Measurements from ENCODE around the gene GYPB. TPM values are rescaled to one million over a fixed set of nuclear protein-coding genes. Genes with fewer than 3 reads are reported as not detected.
"Not testable (repeated sequence)": the region's sequence is repeated elsewhere in the genome, so short reads cannot be mapped to it uniquely, and the experiment has no call there.

Gene GYPB
- total RNA-seq, 1 experiment from 2014 or later = not detected

DNA sequence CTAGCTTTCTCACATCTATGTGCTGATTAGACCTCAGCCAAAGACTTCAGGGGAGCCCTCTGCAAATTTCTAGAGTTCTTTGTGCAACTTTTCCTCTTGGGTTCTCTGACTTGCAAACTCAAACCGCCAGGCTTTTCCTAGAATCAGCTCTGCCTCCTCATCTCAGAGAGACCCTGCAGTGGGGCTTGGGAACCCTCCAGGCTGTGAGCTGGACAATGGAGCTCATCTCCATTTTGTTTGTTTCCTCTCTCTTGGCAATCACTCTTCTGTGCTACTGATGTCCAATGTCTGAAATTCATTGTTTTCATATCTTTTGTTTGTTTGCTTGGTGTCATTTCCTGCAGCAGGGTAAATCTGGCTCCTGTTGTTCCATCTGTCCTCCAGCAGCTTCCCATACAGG is 33.0 kb downstream of the GYPB start:
- DNase-seq = no peak
- Histone ChIP-seq H3K36me3 (no peaks in the 10 kb centered on the region), H3K9me3 (no peaks in the 10 kb centered on the region), H3K27me3 (no peaks in the 10 kb centered on the region), H3K4me3 (no peak overlapping the region)

DNA sequence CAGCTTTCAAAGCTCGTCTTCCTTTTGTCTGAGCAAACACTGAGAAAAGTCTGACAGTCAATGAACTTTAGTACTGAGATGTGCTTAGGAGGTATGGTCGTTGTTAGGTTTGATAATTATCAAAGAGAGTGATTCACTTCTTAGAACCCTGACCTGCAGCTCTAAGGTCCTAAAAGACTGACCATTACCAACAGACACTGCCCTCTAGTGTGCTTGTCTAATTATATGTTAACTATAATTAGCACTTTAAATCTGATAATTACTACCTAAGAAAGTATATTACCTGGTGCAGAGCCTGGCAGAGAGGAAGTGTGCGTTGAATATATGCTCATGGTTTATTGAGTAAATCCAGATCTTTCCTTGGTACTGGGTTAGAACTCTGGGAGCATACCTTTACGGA is 38.4 kb downstream of the GYPB start:
- H3K36me3 ChIP-seq, H3K9me3 ChIP-seq, H3K4me3 ChIP-seq, H3K27me3 ChIP-seq, DNase-seq: not testable (repeated sequence)

DNA sequence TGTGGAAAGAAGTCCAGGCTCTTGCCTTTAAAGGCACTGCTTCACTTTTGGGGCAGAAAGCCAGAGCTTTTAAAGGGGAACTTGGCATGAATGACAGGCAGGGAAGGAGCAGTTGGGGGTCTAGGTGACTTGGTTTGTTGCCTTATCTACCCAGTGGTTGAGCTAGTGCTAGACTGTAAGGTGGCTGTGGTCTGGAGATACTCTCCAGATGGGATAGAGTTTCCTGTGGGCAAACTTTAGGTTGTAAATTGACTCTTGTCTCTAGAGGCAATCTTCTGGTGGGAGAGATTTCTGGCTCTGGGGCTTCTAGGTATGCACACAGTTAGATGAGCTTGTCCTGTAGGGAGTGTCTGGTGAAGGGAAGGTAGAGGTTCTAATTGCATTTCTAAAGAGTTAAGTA is 43.7 kb downstream of the GYPB start:
- H3K36me3 ChIP-seq, H3K27me3 ChIP-seq, DNase-seq, H3K9me3 ChIP-seq, H3K4me3 ChIP-seq: not testable (repeated sequence)

DNA sequence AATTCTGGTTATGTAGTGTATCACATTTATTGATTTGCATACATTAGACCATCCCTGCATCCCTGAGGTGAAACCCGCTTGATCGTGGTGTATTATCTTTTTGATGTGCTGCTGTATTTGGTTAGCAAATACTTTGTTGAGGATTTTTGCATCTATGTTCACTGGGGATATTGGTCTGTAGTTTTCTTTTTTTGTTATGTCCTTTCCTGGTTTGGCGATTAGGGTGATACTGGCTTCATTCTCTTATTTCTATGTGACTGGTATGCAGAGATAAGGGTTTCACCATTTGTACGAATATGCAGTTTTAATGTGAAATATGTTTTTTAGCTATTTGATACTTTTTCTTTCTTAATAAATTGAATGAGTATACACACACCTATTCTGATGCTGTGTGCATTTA is 45.2 kb downstream of the GYPB start:
- H3K36me3 ChIP-seq, H3K9me3 ChIP-seq, H3K4me3 ChIP-seq, DNase-seq, H3K27me3 ChIP-seq: not testable (repeated sequence)

DNA sequence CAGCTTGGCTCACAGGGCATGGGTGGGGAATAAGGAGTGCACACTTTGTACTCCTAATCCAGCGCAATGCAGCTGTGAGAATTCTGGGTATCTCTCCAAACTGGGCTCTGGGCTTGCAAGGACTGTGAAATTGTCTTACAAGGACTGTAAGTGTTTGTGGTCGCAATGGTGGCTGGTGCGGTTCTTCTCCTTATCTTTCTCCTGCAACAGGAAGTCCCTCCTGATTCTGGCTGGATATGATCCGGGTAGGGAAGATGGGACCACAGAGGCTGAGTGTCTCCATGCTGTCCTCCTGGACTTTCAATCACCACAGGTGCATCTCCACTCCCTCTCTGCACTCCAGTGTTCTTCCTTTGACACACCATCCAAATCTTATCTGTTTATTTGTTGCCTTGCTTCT is 58.1 kb downstream of the GYPB start:
- Histone ChIP-seq H3K27me3 (no peaks in the 10 kb centered on the region), H3K9me3 (no peaks in the 10 kb centered on the region), H3K4me3 (no peak overlapping the region), H3K36me3 (no peaks in the 10 kb centered on the region)
- no peak for DNase-seq

DNA sequence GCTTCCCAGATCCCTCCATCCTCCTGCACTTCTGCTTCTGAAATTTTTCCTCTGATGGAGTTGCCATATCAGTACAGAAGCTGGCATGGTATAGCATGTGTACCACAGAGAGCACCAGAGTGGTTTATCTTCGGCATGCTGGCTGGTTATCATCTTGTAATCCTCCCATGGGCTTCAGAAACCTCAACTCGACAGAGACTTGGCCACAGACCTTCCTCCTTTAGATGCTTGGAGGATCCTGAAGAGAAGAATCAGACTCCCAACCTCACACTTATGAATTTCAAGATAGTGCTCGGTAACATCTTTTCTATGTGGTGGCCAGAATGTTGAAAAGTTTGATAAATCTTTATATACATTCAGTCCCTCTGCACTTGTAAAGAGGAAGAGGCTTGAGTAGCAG is 63.9 kb downstream of the GYPB start:
- not testable (repeated sequence) for H3K9me3 ChIP-seq, H3K36me3 ChIP-seq, H3K4me3 ChIP-seq, DNase-seq, H3K27me3 ChIP-seq

DNA sequence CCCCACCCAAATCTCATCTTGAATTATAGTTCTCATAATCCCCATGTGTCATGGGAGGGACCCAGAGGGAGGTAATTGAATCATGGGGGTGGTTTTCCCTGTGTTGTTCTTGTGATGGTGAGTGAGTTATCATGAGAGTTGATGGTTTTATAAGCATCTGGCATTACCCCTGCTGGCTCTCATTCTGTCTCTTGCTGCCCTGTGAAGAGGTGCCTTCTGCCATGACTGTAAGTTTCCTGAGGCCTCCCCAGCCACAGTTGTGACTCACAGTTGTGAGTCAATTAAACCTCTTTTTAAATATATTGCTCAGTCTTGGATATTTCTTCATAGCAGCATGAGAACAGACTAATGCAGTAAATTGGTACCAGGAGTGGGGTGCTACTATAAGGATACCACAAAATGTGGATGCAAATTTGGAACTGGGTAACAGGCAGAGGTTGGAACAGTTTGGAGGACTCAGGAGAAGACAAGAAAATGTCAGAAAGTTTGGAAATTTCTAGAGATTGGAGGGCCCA is 67.7 kb downstream of the GYPB start:
- not testable (repeated sequence) for DNase-seq

DNA sequence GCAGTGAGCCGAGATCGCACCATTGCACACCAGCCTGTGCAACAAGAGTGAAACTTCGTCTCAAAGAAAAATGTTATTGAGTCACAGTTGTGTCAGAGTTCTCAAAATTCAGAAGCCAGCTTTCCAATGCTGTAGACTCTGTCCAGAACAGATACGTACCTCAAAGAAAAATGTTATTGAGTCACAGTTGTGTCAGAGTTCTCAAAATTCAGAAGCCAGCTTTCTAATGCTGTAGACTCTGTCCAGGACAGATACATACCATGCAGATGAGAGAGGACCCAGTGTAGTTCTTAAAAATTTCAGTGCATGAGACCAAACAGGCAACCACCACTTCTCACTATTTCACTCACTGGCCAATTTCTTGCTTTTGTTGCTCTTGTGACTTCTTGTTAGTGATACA is 68.2 kb downstream of the GYPB start:
- H3K9me3 ChIP-seq, H3K36me3 ChIP-seq, H3K4me3 ChIP-seq, DNase-seq, H3K27me3 ChIP-seq: not testable (repeated sequence)

More for the DNA sequence above, 67.7 kb downstream of the GYPB start:
- H3K9me3 ChIP-seq, H3K36me3 ChIP-seq, H3K27me3 ChIP-seq, H3K4me3 ChIP-seq: not testable (repeated sequence)

DNA sequence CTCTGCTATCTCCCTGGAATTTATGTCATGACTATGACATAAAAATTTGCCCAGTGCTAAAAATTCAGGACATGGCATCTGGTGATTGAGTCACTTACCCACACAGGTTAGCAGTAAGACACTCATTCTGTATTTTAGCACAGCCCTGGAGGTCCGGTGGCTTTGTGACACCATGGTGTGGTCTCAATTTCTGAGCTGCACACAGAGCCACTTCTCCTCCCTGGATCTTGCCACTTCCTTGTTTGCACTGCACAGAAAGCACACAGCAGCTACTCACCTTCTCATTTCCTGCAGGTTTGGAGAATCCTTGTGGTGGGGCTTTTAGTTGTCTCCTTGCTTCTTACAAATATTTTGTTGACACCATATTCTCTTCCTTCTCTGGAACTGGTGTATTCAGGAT is 69.0 kb downstream of the GYPB start:
- not testable (repeated sequence) for H3K9me3 ChIP-seq, H3K36me3 ChIP-seq, DNase-seq, H3K4me3 ChIP-seq, H3K27me3 ChIP-seq

DNA sequence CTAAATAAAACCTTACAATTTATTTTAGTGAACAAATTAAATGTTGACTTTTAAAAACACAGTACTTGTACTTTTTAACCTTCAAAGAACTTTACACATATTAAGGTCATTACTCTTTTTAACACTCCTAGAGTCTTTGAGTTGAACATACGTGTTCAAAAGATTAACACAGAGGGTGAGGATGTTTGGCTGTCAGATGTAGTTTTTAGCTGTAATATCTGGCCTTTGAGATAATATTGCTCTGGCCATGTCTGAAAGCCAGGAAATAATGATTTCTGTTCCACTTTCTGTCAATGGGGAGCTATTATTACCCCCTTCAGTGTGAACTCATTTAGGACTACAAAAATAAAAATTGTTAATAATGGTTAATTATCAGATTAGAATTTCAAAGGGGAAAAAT is 71.7 kb downstream of the GYPB start:
- H3K9me3 ChIP-seq, H3K4me3 ChIP-seq, DNase-seq, H3K27me3 ChIP-seq, H3K36me3 ChIP-seq: not testable (repeated sequence)

Other genes starting within 250 kb of the GYPB start
- gene GYPE, start 113.8 kb downstream of the GYPB start, total RNA-seq (2014; rRNA removed; shearing (Covaris generic); ENCODE audit: low replicate concordance) = 0.10 and 0.20 TPM in 2 replicates
- not detected in 2 replicates for gene GYPA, start 121.3 kb upstream of the GYPB start, total RNA-seq (2014; rRNA removed; shearing (Covaris generic); ENCODE audit: low replicate concordance)

Data from MG63 (cell line).